ENCODE data around the gene ANTXRL. TPM values are rescaled to one million over a fixed set of nuclear protein-coding genes. Genes with fewer than 3 reads are reported as not detected.
"Not testable (repeated sequence)": the region's sequence is repeated elsewhere in the genome, so short reads cannot be mapped to it uniquely, and the experiment has no call there.

ANTXRL gene
- total RNA-seq, 1 experiment from 2014 or later = not detected

- no peak for DNase-seq (ENCODE audit: low read depth)
Measured at GRCh38 chr10:46330894-46331293, 44.1 kb downstream of the ANTXRL start.

- peak; percentile 32 for DNase-seq (ENCODE audit: low read depth)
Measured at GRCh38 chr10:46365484-46365883, 78.7 kb downstream of the ANTXRL start.

DNA sequence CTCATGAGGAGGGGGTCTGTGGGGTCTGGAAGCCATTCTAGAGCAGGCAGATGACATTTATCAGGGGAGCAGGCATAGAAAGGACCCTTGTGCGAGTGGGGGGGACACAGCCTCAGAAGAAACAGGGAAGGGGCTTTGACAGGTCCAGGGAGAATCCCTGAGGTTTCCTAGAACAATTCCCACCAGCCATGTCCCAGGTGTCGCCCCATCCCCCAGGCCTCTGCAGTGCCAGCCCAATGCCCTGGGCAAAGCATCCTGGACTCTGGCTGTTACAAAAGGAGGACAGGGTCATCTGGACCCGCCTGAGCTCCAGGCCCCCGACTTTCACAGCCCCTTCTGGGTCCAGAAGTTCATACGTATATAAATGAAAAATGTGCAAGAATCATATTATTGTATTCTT is 80.4 kb downstream of the ANTXRL start:
- DNase-seq (ENCODE audit: low read depth) = not testable (repeated sequence)

DNA sequence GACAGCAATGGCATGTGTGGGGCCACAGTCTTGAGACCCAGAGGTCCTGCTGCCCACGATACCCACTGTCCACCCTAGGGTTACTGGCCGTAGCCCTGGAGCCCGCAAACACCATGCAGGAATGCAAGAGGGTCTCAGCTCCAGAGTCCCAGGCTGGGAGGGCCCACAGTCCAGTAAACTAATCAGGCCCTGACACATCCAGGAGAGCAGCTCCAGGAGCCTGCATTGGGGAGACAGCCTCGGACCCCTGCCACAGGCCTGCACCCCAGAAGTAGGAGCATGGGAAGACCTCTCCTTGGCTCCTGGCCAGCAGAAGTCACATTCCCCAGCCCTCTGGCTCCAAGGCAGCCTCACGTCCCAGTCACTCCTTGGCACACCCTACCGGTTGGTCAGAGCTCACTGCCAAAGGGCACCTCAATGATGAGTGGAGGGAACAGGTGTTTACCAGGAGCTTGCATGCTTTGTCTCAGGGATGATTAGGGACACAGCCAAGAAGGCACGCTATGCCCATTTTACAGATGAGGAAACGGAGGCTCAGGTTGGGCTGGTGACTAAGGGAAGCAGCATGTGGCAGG is 81.0 kb downstream of the ANTXRL start:
- DNase-seq (ENCODE audit: low read depth) = not testable (repeated sequence)

GRCh38 chr10:46368956-46369355 is 82.2 kb downstream of the ANTXRL start:
- not testable (repeated sequence) for DNase-seq (ENCODE audit: low read depth)

DNA sequence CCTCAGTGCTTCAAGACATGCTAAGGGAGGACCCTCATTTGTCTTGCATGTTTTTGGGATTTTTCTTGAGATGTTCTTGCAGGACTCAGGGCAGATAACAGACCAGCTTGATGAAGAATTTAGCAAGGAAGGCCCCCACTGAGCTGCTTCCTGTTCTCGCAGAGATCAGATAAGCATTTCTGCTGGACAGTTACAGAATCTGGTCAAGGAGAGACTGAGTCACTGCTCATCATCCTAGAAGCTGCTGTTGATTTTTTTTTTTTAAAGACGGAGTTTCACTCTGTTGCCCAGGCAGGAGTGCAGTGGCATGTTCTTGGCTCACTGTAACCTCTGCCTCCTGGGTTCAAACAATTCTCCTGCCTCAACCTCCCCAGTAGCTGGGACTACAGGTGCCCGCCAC is 87.6 kb downstream of the ANTXRL start:
- DNase-seq (ENCODE audit: low read depth) = not testable (repeated sequence)

DNA sequence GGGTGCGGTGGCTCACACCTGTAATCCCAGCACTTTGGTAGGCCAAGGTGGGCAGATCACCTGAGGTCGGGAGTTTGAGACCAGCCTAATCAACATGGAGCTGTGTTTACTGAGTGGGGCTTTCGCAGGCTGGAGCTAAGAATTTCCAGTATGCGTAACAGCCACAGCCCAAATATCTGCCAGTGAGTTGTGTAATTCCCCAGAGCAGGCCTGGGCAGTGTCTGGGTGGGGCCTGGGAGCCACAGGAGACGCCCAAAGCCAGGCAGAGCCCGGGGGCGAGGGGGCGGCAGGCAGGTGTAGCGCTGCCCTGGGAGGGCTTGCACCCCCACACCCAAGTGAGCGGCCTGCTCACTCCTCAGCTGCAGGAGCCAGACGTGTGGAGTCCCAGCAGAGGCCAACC is 88.6 kb downstream of the ANTXRL start, which contains the start of gene ANXA8L1:
TSS of gene ANXA8L1 (plus strand) at position 371 of the 400 bp plus-strand sequence. CDS start 76 bp downstream, outside the sequence.
- not testable (repeated sequence) for DNase-seq (ENCODE audit: low read depth)

GRCh38 chr10:46377022-46377421 is 90.2 kb downstream of the ANTXRL start:
- not testable (repeated sequence) for DNase-seq (ENCODE audit: low read depth)

DNA sequence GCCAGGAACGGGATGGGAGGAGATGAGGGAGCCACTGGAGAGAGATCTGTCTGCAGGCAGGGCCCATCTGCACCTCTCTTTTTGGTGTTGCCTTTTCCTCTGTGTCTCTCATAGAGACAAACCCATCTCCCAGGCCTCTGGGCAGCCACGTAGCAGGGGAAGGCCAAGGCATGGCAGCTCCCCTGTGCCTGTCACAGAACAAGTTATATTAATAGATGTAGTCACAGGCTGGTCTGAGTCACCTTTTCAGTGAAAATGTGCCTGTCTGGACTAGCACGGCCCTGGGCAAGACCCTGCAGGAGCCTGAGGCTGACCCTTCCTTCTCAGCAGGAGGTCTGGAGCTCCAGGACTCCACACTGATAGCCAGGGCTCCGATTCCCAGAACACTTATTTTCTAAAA is 90.9 kb downstream of the ANTXRL start:
- not testable (repeated sequence) for DNase-seq (ENCODE audit: low read depth)

DNA sequence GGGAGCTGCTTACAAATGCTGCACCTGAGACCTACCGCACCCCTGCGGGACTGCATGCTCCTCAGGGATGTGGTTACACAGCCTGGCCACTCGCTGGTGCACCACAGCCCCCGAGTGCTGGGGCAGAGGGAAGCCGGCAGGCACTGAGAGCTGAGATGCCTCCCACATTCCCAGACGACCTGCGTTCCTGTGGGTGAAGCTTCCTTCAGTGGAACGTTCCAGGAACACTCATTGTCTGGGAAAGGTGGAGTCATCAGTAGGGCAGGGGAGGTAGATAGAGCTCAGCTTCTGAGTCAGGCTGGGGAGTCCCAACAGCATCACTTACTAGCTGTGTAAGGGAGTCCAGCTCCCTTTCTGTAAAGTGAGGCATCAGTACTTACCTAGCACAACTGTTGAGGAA is 91.3 kb downstream of the ANTXRL start:
- DNase-seq (ENCODE audit: low read depth) = not testable (repeated sequence)

DNA sequence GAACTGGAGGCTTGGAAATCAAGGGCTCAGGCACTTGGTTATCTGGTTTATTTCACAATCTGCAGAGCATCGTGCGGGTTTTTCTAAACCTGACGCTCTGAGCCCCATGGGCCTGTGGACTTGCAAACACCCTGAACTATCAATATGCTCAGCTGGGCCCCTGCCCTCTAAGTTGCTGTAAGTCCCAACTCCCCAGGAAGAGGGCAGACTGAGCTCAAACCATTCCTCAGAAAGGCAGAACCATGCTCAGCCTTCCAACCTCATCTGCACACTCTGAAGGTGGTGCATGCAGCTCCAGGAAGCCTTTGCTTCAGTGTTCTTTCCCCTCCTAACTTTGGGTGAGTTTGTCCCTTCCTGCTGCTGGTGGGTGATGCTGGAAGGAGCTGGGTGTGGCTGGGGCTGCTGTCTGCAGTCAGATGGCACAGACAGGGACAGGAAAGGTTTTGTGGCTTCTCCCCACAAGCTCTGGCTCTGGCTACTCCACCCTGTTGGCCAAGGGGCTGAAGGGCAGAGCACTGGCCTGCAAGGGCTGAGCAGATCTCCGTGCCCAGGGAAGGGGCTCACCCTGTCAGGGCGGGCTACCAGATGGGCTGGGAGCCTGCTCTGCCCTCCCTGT is 92.5 kb downstream of the ANTXRL start:
- not testable (repeated sequence) for DNase-seq (ENCODE audit: low read depth)

Other genes starting within 250 kb of the ANTXRL start
- gene MSMB, start 240.7 kb upstream of the ANTXRL start, total RNA-seq (2014; rRNA removed; shearing (Covaris generic)) = not detected in 2 replicates
- 0.37 and 2.9 TPM in 2 replicates for gene ANXA8L1, start 88.8 kb downstream of the ANTXRL start, total RNA-seq (2014; rRNA removed; shearing (Covaris generic))
- 2.2 and 2.9 TPM in 2 replicates for gene NPY4R, start 179.0 kb downstream of the ANTXRL start, total RNA-seq (2014; rRNA removed; shearing (Covaris generic))

Data from M059J (cell line).